SK-N-SH treated with all-trans-retinoic acid at 6 μM for 48 hours (cell line): Measurements from ENCODE around the gene AGGF1.

Experiments used
- ATAC-seq: fragments of 200-7000 bp; cut with Tn5 transposase; 3 replicates; pipeline ENCODE4 v1.9.1; 2020; ENCODE audit warnings: mild to moderate bottlenecking, moderate library complexity
- ARNTL ChIP-seq: fragments of 450-650 bp; formaldehyde crosslinking; IDR thresholded peaks from 2 replicates; pipeline ENCODE4 v1.5.0; 2020; ENCODE audit warnings: low read depth, mild to moderate bottlenecking, moderate library complexity, borderline replicate concordance
- BACH2 ChIP-seq: fragments of 250-450 bp; sonication (Bioruptor Pico); IDR thresholded peaks from 2 replicates; pipeline ENCODE4 v1.9.0; 2021; ENCODE audit warnings: mild to moderate bottlenecking, borderline replicate concordance
- CSDC2 ChIP-seq: fragments of 250-450 bp; sonication (Bioruptor Pico); IDR thresholded peaks from 2 replicates; pipeline ENCODE4 v1.5.0; 2020; ENCODE audit warnings: mild to moderate bottlenecking, moderate library complexity
- ESRRG ChIP-seq: fragments of 250-450 bp; sonication (Bioruptor Pico); IDR thresholded peaks from 2 replicates; pipeline ENCODE4 v1.6.1; 2021; ENCODE audit warnings: mild to moderate bottlenecking
- ISL1 ChIP-seq: fragments of 250-450 bp; sonication (Bioruptor Pico); IDR thresholded peaks from 2 replicates; pipeline ENCODE4 v2.1.2; 2022; ENCODE audit warnings: mild to moderate bottlenecking, moderate library complexity
- OSR1 ChIP-seq: fragments of 250-450 bp; sonication (Bioruptor Pico); IDR thresholded peaks from 2 replicates; pipeline ENCODE4 v1.8.0; 2022; ENCODE audit warnings: moderate library complexity, mild to moderate bottlenecking, inconsistent platforms
- PPARA ChIP-seq: fragments of 250-450 bp; sonication (Bioruptor Pico); IDR thresholded peaks from 2 replicates; pipeline ENCODE4 v1.5.0; 2020; ENCODE audit warnings: mild to moderate bottlenecking, borderline replicate concordance
- RARB ChIP-seq: fragments of 250-450 bp; sonication (Bioruptor Pico); IDR thresholded peaks from 2 replicates; pipeline ENCODE4 v1.8.0; 2021; ENCODE audit warnings: mild to moderate bottlenecking, moderate library complexity
- TCF4 ChIP-seq: fragments of 250-450 bp; sonication (Bioruptor Pico); IDR thresholded peaks from 2 replicates; pipeline ENCODE4 v1.8.0; 2021; ENCODE audit warnings: mild to moderate bottlenecking, moderate library complexity, borderline replicate concordance
- ZFP3 ChIP-seq: fragments of 250-450 bp; sonication (Bioruptor Pico); IDR thresholded peaks from 2 replicates; pipeline ENCODE4 v1.5.0; 2020; ENCODE audit warnings: mild to moderate bottlenecking, moderate library complexity
- ZFP30 ChIP-seq: fragments of 450-650 bp; formaldehyde crosslinking; IDR thresholded peaks from 2 replicates; pipeline ENCODE4 v1.5.0; 2022; ENCODE audit warnings: mild to moderate bottlenecking, moderate library complexity
- ZNF70 ChIP-seq: fragments of 450-650 bp; formaldehyde crosslinking; IDR thresholded peaks from 2 replicates; pipeline ENCODE4 v1.5.0; 2020; ENCODE audit warnings: mild to moderate bottlenecking, moderate library complexity
- ZNF8 ChIP-seq: fragments of 450-650 bp; formaldehyde crosslinking; IDR thresholded peaks from 2 replicates; pipeline ENCODE4 v1.5.0; 2020; ENCODE audit warnings: mild to moderate bottlenecking, moderate library complexity
- TF ChIP-seq, protein P1 (sequence below): fragments of 250-450 bp; sonication (Bioruptor Pico); IDR thresholded peaks from 2 replicates; pipeline ENCODE4 v1.5.0; 2020; ENCODE audit warnings: mild to moderate bottlenecking, moderate library complexity
- TF ChIP-seq, protein P2 (sequence below): fragments of 250-450 bp; sonication (Bioruptor Pico); IDR thresholded peaks from 2 replicates; pipeline ENCODE4 v1.8.0; 2021; ENCODE audit warnings: low read depth, mild to moderate bottlenecking, moderate library complexity, borderline replicate concordance
- TF ChIP-seq, protein P3 (sequence below): fragments of 250-450 bp; sonication (Bioruptor Pico); IDR thresholded peaks from 2 replicates; pipeline ENCODE4 v1.8.0; 2020; ENCODE audit warnings: mild to moderate bottlenecking, moderate library complexity, borderline replicate concordance
- TF ChIP-seq, protein P4 (sequence below): fragments of 250-450 bp; sonication (Bioruptor Pico); IDR thresholded peaks from 2 replicates; pipeline ENCODE4 v1.5.1; 2021; ENCODE audit warnings: mild to moderate bottlenecking, moderate library complexity

Gene AGGF1

DNA sequence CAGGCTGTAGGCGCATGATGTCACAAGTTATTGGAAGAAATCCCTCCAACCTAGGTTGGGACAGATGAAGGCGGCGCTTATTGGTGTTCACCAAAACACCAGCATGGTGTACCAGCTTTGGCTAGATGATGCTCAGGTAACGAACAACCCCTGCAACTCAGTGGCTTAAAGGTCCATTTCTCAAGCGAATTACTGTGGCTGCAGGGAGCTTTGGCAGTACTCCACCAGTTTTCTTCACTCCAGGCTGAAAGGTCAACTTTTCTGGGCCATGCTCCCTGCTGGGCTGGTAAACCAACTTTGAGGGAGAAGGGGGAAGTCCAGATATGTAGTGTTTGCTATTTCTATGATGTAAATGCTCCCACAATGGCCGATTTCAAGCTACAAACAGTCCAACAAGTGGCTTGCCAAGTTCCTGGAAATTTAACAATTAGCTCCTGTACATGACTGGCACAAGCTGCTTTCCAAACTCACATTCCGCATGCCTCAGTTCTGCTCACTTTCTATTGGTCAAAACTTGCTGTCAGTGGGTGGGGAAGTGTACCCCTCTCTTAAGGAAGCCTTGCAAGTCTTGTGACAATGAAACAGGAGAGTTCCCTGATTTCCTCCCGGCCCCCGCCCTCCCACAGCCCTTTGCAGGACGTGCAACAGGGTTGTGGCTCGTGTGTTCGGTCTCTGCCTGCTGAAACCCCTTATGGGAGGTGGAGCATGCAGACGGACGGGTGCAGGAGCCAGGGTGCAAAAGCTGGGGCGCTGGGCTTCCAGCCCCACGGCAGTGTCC, 57.5 kb downstream of the AGGF1 start (continued):
- TF ChIP-seq, protein P1, sequence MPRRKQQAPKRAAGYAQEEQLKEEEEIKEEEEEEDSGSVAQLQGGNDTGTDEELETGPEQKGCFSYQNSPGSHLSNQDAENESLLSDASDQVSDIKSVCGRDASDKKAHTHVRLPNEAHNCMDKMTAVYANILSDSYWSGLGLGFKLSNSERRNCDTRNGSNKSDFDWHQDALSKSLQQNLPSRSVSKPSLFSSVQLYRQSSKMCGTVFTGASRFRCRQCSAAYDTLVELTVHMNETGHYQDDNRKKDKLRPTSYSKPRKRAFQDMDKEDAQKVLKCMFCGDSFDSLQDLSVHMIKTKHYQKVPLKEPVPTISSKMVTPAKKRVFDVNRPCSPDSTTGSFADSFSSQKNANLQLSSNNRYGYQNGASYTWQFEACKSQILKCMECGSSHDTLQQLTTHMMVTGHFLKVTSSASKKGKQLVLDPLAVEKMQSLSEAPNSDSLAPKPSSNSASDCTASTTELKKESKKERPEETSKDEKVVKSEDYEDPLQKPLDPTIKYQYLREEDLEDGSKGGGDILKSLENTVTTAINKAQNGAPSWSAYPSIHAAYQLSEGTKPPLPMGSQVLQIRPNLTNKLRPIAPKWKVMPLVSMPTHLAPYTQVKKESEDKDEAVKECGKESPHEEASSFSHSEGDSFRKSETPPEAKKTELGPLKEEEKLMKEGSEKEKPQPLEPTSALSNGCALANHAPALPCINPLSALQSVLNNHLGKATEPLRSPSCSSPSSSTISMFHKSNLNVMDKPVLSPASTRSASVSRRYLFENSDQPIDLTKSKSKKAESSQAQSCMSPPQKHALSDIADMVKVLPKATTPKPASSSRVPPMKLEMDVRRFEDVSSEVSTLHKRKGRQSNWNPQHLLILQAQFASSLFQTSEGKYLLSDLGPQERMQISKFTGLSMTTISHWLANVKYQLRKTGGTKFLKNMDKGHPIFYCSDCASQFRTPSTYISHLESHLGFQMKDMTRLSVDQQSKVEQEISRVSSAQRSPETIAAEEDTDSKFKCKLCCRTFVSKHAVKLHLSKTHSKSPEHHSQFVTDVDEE (CRISPR knock-in tag): no peak
- no peak for TF ChIP-seq ARNTL (CRISPR knock-in tag)
- TF ChIP-seq, all 23 proteins: peak for 0

DNA sequence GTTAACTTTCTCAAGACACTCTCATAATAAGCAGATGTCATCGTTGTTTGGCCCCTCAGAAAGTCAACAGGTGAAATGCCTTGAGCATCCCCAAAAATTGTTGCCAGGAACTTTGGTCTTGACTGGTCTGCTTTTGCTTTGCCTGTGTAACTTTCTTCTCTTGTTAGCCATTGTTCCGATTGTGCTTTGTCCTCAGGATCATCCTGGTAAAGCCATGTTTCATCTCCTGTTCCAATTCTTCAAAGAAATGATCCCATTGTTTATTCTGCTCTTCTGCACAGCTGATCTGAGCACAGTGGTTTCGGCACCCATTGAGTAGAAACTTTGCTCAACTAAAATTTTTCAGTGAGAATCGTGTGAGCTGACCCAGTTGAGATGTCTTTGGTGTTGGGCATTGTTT, 65.0 kb downstream of the AGGF1 start:
- no peak for TF ChIP-seq ESRRG
- TF ChIP-seq ZFP3 (CRISPR knock-in tag): no peak
- TF ChIP-seq ISL1 (CRISPR knock-in tag): no peak
- no peak for TF ChIP-seq ZNF70 (CRISPR knock-in tag)
- no peak for TF ChIP-seq ARNTL (CRISPR knock-in tag)
- TF ChIP-seq ZFP30: no peak
- no peak for TF ChIP-seq RARB
- TF ChIP-seq PPARA: no peak
- no peak for TF ChIP-seq CSDC2 (CRISPR knock-in tag)
- no peak for TF ChIP-seq OSR1 (CRISPR knock-in tag)
- no peak for ATAC-seq

DNA sequence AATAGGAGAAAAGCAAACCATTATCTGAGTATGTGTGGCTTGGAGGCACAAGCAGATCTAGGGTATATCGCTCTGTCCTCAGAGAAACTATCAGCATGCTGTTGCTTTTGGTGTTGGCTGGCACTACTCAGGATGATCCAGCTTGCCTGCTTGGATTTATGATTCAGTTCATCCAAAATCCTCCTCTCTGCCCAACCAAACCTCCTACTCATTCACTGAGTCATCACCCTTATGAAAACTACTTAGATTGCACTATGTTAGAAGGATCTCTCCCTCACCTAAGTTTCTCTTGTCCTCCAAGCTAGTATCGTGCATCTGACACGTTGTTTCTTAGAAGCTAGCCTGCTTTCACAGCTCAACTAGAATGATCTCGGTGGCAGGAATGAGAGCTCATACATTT, 71.1 kb downstream of the AGGF1 start:
- no peak for TF ChIP-seq TCF4
- TF ChIP-seq, protein P1 (CRISPR knock-in tag): no peak
- TF ChIP-seq PPARA: no peak
- TF ChIP-seq CSDC2 (CRISPR knock-in tag): no peak
- TF ChIP-seq, protein P2, sequence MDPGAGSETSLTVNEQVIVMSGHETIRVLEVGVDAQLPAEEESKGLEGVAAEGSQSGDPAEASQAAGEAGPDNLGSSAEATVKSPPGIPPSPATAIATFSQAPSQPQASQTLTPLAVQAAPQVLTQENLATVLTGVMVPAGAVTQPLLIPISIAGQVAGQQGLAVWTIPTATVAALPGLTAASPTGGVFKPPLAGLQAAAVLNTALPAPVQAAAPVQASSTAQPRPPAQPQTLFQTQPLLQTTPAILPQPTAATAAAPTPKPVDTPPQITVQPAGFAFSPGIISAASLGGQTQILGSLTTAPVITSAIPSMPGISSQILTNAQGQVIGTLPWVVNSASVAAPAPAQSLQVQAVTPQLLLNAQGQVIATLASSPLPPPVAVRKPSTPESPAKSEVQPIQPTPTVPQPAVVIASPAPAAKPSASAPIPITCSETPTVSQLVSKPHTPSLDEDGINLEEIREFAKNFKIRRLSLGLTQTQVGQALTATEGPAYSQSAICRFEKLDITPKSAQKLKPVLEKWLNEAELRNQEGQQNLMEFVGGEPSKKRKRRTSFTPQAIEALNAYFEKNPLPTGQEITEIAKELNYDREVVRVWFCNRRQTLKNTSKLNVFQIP (CRISPR knock-in tag): no peak
- no peak for TF ChIP-seq ISL1 (CRISPR knock-in tag)
- TF ChIP-seq ZNF8 (CRISPR knock-in tag): no peak
- ATAC-seq: peak; percentile 67; the same call in 2 of the 3 replicates

DNA sequence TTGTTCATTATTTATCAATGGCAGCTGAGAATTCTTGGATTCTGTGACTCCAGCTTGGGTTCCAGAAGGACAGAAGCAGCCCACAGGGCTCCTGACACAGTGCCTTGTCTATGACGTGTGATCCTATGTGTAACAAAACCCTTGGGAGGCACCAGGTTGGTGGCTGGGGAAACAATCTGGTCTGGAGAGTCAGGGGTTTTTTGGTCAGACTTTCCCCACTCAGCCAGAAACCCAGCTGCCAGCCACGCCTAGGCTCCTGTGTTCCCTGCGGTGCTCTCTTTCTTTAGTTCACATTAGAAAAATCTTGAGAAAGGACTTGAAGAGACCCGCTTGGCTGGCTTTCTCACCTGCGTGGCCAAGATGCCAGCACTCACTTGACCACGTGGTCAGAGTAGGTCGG, 72.3 kb downstream of the AGGF1 start:
- no peak for ATAC-seq
- no peak for TF ChIP-seq OSR1 (CRISPR knock-in tag)
- no peak for TF ChIP-seq ESRRG
- TF ChIP-seq TCF4: no peak
- TF ChIP-seq ISL1 (CRISPR knock-in tag): no peak
- no peak for TF ChIP-seq PPARA
- TF ChIP-seq, protein P3, sequence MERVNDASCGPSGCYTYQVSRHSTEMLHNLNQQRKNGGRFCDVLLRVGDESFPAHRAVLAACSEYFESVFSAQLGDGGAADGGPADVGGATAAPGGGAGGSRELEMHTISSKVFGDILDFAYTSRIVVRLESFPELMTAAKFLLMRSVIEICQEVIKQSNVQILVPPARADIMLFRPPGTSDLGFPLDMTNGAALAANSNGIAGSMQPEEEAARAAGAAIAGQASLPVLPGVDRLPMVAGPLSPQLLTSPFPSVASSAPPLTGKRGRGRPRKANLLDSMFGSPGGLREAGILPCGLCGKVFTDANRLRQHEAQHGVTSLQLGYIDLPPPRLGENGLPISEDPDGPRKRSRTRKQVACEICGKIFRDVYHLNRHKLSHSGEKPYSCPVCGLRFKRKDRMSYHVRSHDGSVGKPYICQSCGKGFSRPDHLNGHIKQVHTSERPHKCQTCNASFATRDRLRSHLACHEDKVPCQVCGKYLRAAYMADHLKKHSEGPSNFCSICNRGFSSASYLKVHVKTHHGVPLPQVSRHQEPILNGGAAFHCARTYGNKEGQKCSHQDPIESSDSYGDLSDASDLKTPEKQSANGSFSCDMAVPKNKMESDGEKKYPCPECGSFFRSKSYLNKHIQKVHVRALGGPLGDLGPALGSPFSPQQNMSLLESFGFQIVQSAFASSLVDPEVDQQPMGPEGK (CRISPR knock-in tag): no peak
- TF ChIP-seq ZFP30: no peak
- TF ChIP-seq CSDC2 (CRISPR knock-in tag): no peak
- no peak for TF ChIP-seq RARB
- TF ChIP-seq, protein P4, sequence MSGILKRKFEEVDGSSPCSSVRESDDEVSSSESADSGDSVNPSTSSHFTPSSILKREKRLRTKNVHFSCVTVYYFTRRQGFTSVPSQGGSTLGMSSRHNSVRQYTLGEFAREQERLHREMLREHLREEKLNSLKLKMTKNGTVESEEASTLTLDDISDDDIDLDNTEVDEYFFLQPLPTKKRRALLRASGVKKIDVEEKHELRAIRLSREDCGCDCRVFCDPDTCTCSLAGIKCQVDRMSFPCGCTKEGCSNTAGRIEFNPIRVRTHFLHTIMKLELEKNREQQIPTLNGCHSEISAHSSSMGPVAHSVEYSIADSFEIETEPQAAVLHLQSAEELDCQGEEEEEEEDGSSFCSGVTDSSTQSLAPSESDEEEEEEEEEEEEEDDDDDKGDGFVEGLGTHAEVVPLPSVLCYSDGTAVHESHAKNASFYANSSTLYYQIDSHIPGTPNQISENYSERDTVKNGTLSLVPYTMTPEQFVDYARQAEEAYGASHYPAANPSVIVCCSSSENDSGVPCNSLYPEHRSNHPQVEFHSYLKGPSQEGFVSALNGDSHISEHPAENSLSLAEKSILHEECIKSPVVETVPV (CRISPR knock-in tag): no peak
- no peak for TF ChIP-seq BACH2 (CRISPR knock-in tag)
- no peak for TF ChIP-seq ZNF70 (CRISPR knock-in tag)
- no peak for TF ChIP-seq ARNTL (CRISPR knock-in tag)
- TF ChIP-seq ZFP3 (CRISPR knock-in tag): no peak
